HepG2 (cell line): ENCODE data around the gene KIF26B. TPM values are rescaled to one million over a fixed set of nuclear protein-coding genes. Genes with fewer than 3 reads are reported as not detected.

ENCODE experiments used
- ATAC-seq: fragments of 200-7000 bp; cut with Tn5 transposase; 3 replicates; pipeline ENCODE4 v1.9.1; 2020; ENCODE audit warnings: mild to moderate bottlenecking, moderate library complexity
- BruUV-seq: library from RNA; stranded (reverse); fragments of 400-500 nt; replicated peaks from 2 replicates; lab custom pipeline; 2021; lab: Mats Ljungman, UMichigan
- CTCF ChIA-PET: fragments of 300-600 bp; formaldehyde crosslinking; extraction: SDS; loops from one replicate; lab custom pipeline; 2021; ENCODE audit warnings: low total read pairs, inconsistent platforms, low intra/inter-chr PET ratio; lab: Yijun Ruan, JAX
- POLR2A ChIA-PET: fragments of 350-600 bp; sonication (Branson Sonifier 250); formaldehyde crosslinking; loops from one replicate; lab custom pipeline; 2020; ENCODE audit warnings: antibody characterized with exemption, inconsistent platforms; lab: Yijun Ruan, JAX
- DNase-seq: peaks from one replicate; pipeline ENCODE4 v3.0.0-alpha.2; 2015; ENCODE audit warnings: low spot score
- FAIRE-seq: peaks from 3 replicates; lab custom pipeline; 2011; peaks lifted over from hg19 to GRCh38; lab: Jason Lieb, UNC
- H2AFZ ChIP-seq: one replicate; pipeline ENCODE4 v1.6.1; 2011; ENCODE audit warnings: low read length, inconsistent platforms
- H3K27ac ChIP-seq: fragments of 300-600 bp; 3 replicates; pipeline ENCODE4 v1.8.0; 2011; ENCODE audit warnings: mixed run types, mild to moderate bottlenecking, mixed read lengths, low read length, inconsistent platforms; ENCODE audit not compliant: insufficient read depth; ENCODE audit errors: extremely low read length
- H3K27me3 ChIP-seq, 2 experiments: fragments of 200-600 bp in 1 of 2; 2 replicates in 1 of 2; 3 replicates in 1 of 2; pipeline versions ENCODE4 v1.6.0 to v1.8.0; 2011; ENCODE audit warnings: low read length in 2 of 2, mild to moderate bottlenecking in 2 of 2, moderate library complexity in 2 of 2, inconsistent platforms in 1 of 2; ENCODE audit not compliant: insufficient read depth in 2 of 2, control insufficient read depth in 1 of 2
- H3K36me3 ChIP-seq, 2 experiments: fragments of 200-600 bp in 1 of 2; replicated peaks in 1 of 2; 2 replicates in 1 of 2; 3 replicates in 1 of 2; pipeline versions ENCODE4 v1.5.1 to v1.8.0; 2011; ENCODE audit warnings: low read length in 2 of 2, inconsistent platforms in 1 of 2; ENCODE audit not compliant: insufficient read depth in 2 of 2, control insufficient read depth in 1 of 2
- H3K4me1 ChIP-seq: 2 replicates; pipeline ENCODE4 v1.5.1; 2012; ENCODE audit warnings: low read length, inconsistent platforms; ENCODE audit not compliant: insufficient read depth
- H3K4me2 ChIP-seq: 2 replicates; pipeline ENCODE4 v1.6.0; 2011; ENCODE audit warnings: low read depth, low read length, inconsistent platforms
- H3K4me3 ChIP-seq, 3 experiments: fragments of 200-600 bp in 1 of 3; sonication (generic), shearing (Covaris generic) in 1 of 3; replicated peaks in 1 of 3; 2 replicates each; pipeline ENCODE4 v1.5.1; 2011 to 2016; ENCODE audit warnings: low read length in 3 of 3, inconsistent platforms in 2 of 3, low read depth in 2 of 3, mild to moderate bottlenecking in 2 of 3, control low read depth in 1 of 3, mixed read lengths in 1 of 3; ENCODE audit not compliant: insufficient read depth in 1 of 3
- H3K79me2 ChIP-seq: one replicate; pipeline ENCODE4 v1.6.1; 2011; ENCODE audit warnings: low read length, inconsistent platforms; ENCODE audit not compliant: insufficient read depth
- H3K9ac ChIP-seq: 2 replicates; pipeline ENCODE4 v1.6.0; 2011; ENCODE audit warnings: mild to moderate bottlenecking, low read depth, low read length, inconsistent platforms; ENCODE audit not compliant: insufficient read depth
- H3K9me3 ChIP-seq: 2 replicates; pipeline ENCODE4 v1.5.1; 2012; ENCODE audit warnings: mild to moderate bottlenecking, low read length
- H4K20me1 ChIP-seq: 2 replicates; pipeline ENCODE4 v1.6.0; 2011; ENCODE audit warnings: inconsistent platforms, mild to moderate bottlenecking, low read length, moderate library complexity; ENCODE audit not compliant: insufficient read depth
- ASH2L ChIP-seq: fragments of 300-600, 200-600 bp; sonication (generic); IDR thresholded peaks from 2 replicates; pipeline ENCODE4 v1.7.0; 2017; ENCODE audit warnings: low read depth, mild to moderate bottlenecking, moderate library complexity, mixed read lengths, low read length; ENCODE audit not compliant: insufficient read length
- ATAD3A ChIP-seq: sonication (generic); formaldehyde crosslinking; IDR thresholded peaks from 2 replicates; pipeline ENCODE4 v1.4.0; 2020; ENCODE audit warnings: missing genetic modification reagents
- HNF4A ChIP-seq: sonication (generic); formaldehyde crosslinking; IDR thresholded peaks from 2 replicates; pipeline ENCODE4 v1.4.0; 2020; ENCODE audit warnings: missing genetic modification reagents
- KAT8 ChIP-seq: IDR thresholded peaks from 2 replicates; pipeline ENCODE4 v1.6.1; 2016; ENCODE audit warnings: missing genetic modification reagents, missing compliant biosample characterization
- MTA1 ChIP-seq: sonication (generic); formaldehyde crosslinking; IDR thresholded peaks from 2 replicates; pipeline ENCODE4 v1.4.0; 2020; ENCODE audit warnings: missing genetic modification reagents, mild to moderate bottlenecking, borderline replicate concordance
- MTA3 ChIP-seq: sonication (generic); formaldehyde crosslinking; IDR thresholded peaks from 2 replicates; pipeline ENCODE4 v1.4.0; 2020; ENCODE audit warnings: missing genetic modification reagents
- NFKBIZ ChIP-seq: IDR thresholded peaks from 2 replicates; pipeline ENCODE4 v1.6.1; 2018; ENCODE audit warnings: missing genetic modification reagents, missing compliant biosample characterization
- SCMH1 ChIP-seq: sonication (generic); formaldehyde crosslinking; IDR thresholded peaks from 2 replicates; pipeline ENCODE4 v1.9.0; 2021; ENCODE audit warnings: missing genetic modification reagents, mild to moderate bottlenecking, borderline replicate concordance
- SUZ12 ChIP-seq: fragments of 150-350 bp; IDR thresholded peaks from 2 replicates; pipeline ENCODE4 v1.6.1; 2014; ENCODE audit warnings: low read depth, low read length
- ZEB1 ChIP-seq: IDR thresholded peaks from 2 replicates; pipeline ENCODE4 v1.6.1; 2012; ENCODE audit warnings: mild to moderate bottlenecking, low read depth, inconsistent platforms; ENCODE audit not compliant: insufficient replicate concordance
- ZMYM2 ChIP-seq: sonication (generic); formaldehyde crosslinking; IDR thresholded peaks from 2 replicates; pipeline ENCODE4 v1.8.0; 2022; ENCODE audit warnings: mild to moderate bottlenecking, missing genetic modification reagents
- ZNF224 ChIP-seq: sonication (generic); formaldehyde crosslinking; IDR thresholded peaks from 2 replicates; pipeline ENCODE4 v1.5.0; 2020; ENCODE audit warnings: mild to moderate bottlenecking, missing genetic modification reagents
- ZNF44 ChIP-seq: sonication (generic); formaldehyde crosslinking; IDR thresholded peaks from 2 replicates; pipeline ENCODE4 v1.5.1; 2020; ENCODE audit warnings: mild to moderate bottlenecking, missing genetic modification reagents
- ZNF549 ChIP-seq: sonication (generic); formaldehyde crosslinking; IDR thresholded peaks from 2 replicates; pipeline ENCODE4 v1.5.0; 2020; ENCODE audit warnings: missing genetic modification reagents
- ZNF570 ChIP-seq: sonication (generic); formaldehyde crosslinking; IDR thresholded peaks from 2 replicates; pipeline ENCODE4 v1.4.0; 2020; ENCODE audit warnings: mild to moderate bottlenecking, missing genetic modification reagents, borderline replicate concordance
- ZNF7 ChIP-seq: IDR thresholded peaks from 2 replicates; pipeline ENCODE4 v1.6.1; 2016; ENCODE audit warnings: missing biosample characterization, missing genetic modification reagents
- ZSCAN22 ChIP-seq: sonication (generic); formaldehyde crosslinking; IDR thresholded peaks from 2 replicates; pipeline ENCODE4 v1.4.0; 2020; ENCODE audit warnings: mild to moderate bottlenecking, missing genetic modification reagents
- WGBS: methylation state at CpG from one replicate; pipeline ENCODE4 v1.1.6; 2017; ENCODE audit warnings: low lambda C conversion rate; 5-methylcytosine and 5-hydroxymethylcytosine counted together
- in situ Hi-C: cut with HindIII; loops from 2 replicates; pipeline ENCODE4 v1.10.0; 2017; ENCODE audit warnings: low pct_unique_long_range_greater_than_20kb; ENCODE audit not compliant: extremely low pct_ligation_motif_present
- intact Hi-C: fragments of 100-400 bp; cut with micrococcal nuclease; formaldehyde crosslinking; loops from one replicate; pipeline ENCODE4 v1.10.0; 2022; ENCODE audit not compliant: unreplicated experiment
- polyA plus RNA-seq, 8 experiments: library from polyadenylated mRNA; depleted of rRNA in 3 of 8; stranded (reverse) in 7 of 8; unstranded in 1 of 8; fragments of >200 nt; fragmentation: Illumina TruSeq in 4 of 8; extraction: Trizol in 4 of 8; gene quantifications; 2 replicates each; pipeline versions ENCODE4 v1.2.1 to v1.2.3, GENCODE V29; 2011 to 2016; ENCODE audit warnings: low read depth in 4 of 8, missing spikeins in 1 of 8, mixed read lengths in 1 of 8; ENCODE audit not compliant: insufficient read depth in 1 of 8
- total RNA-seq, 5 experiments: library from RNA; depleted of rRNA; stranded (reverse); fragments of >200 nt; fragmentation: Illumina TruSeq; extraction: Trizol; gene quantifications; 2 replicates each; pipeline ENCODE4 v1.2.3, GENCODE V29; 2016; ENCODE audit warnings: low read depth in 1 of 5
- TF ChIP-seq, protein P1 (sequence below): sonication (generic); formaldehyde crosslinking; IDR thresholded peaks from 2 replicates; pipeline ENCODE4 v1.4.0; 2020; ENCODE audit warnings: missing genetic modification reagents
- TF ChIP-seq, protein P2 (sequence below): sonication (generic); formaldehyde crosslinking; conservative IDR thresholded peaks from 2 replicates; pipeline ENCODE4 v1.8.0; 2022; ENCODE audit warnings: missing genetic modification reagents
- TF ChIP-seq, protein P3 (sequence below): sonication (generic); formaldehyde crosslinking; IDR thresholded peaks from 2 replicates; pipeline ENCODE4 v1.5.0; 2020; ENCODE audit warnings: mild to moderate bottlenecking, missing genetic modification reagents
- TF ChIP-seq, protein P4 (sequence below): IDR thresholded peaks from 2 replicates; pipeline ENCODE4 v1.6.1; 2016; ENCODE audit warnings: low read depth, borderline replicate concordance

The KIF26B gene
- total and polyA plus RNA-seq, 2 of the 13 experiments (the other 11 are each of a cell fraction or from before 2014, with no cell fraction given), result 0.08 to 0.09 TPM

DNA sequence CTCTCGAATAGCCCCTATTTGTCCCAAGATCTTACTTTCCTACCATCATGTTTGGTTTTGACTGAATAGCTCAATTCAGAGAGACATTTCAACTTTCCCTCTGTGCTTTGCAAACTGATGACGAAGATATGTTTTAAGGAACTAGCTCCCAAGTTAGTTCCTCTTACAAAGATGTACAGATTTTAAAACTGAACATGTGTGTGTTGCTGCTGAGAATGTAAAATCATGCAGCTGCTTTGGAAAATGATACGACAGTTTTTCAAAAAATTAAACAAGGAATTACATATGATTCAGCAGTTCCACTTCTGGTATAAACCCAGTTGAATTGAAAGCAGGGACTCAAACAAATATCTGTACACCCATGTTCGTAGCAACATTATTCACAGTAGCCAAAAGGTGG, 33.6 kb downstream of the KIF26B start (continued):
- TF ChIP-seq, protein P1, sequence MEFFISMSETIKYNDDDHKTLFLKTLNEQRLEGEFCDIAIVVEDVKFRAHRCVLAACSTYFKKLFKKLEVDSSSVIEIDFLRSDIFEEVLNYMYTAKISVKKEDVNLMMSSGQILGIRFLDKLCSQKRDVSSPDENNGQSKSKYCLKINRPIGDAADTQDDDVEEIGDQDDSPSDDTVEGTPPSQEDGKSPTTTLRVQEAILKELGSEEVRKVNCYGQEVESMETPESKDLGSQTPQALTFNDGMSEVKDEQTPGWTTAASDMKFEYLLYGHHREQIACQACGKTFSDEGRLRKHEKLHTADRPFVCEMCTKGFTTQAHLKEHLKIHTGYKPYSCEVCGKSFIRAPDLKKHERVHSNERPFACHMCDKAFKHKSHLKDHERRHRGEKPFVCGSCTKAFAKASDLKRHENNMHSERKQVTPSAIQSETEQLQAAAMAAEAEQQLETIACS (CRISPR knock-in tag), result no peak
- TF ChIP-seq, protein P2, sequence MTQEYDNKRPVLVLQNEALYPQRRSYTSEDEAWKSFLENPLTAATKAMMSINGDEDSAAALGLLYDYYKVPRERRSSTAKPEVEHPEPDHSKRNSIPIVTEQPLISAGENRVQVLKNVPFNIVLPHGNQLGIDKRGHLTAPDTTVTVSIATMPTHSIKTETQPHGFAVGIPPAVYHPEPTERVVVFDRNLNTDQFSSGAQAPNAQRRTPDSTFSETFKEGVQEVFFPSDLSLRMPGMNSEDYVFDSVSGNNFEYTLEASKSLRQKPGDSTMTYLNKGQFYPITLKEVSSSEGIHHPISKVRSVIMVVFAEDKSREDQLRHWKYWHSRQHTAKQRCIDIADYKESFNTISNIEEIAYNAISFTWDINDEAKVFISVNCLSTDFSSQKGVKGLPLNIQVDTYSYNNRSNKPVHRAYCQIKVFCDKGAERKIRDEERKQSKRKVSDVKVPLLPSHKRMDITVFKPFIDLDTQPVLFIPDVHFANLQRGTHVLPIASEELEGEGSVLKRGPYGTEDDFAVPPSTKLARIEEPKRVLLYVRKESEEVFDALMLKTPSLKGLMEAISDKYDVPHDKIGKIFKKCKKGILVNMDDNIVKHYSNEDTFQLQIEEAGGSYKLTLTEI (CRISPR knock-in tag), result no peak
- TF ChIP-seq ASH2L, result no peak
- TF ChIP-seq ZSCAN22 (CRISPR knock-in tag), result no peak
- TF ChIP-seq SCMH1 (CRISPR knock-in tag), result no peak
- TF ChIP-seq ZMYM2, result no peak

DNA sequence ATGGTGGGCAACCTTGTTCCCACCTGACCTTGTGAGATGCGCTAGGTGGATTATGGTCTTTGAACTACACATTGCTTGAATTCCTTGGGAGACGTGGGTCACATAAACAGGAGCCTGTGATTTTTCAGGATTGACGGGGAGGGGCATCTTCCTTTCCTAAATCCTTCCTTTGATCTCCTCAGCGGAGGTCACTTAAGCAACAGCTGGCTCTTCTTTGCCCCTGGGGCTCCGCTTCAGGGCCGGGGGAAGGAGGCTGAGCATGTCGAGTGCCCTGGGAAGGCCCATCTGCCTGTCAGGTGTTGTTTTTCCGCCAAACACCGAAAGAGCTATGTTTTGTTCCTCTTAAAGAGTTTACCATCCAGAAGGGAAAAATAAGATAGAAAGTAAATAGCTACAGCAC, 40.6 kb downstream of the KIF26B start:
- Histone ChIP-seq H3K27me3 (no peaks in the 10 kb centered on the region; a peak in 1 of 5 replicates), H3K9ac (no peak overlapping the region), H4K20me1 (no peaks in the 10 kb centered on the region), H3K4me1 (no peaks in the 10 kb centered on the region), H2AFZ (no peak overlapping the region), H3K9me3 (no peaks in the 10 kb centered on the region), H3K79me2 (no peaks in the 10 kb centered on the region), H3K4me3 (no peak overlapping the region), H3K27ac (no peak overlapping the region), H3K4me2 (no peak overlapping the region), H3K36me3 (no peaks in the 10 kb centered on the region)
- intact Hi-C loops, result no loop called here
- DNase-seq (no peak), FAIRE-seq (no peak), ATAC-seq (no peak)
- ChIA-PET CTCF (no interaction called here), POLR2A (no interaction called here)
- in situ Hi-C loops, result no loop called here
- no TSS peak for BruUV-seq
- 51% methylated on average over 9 of the region's 9 CpGs for WGBS
- TF ChIP-seq MTA1 (CRISPR knock-in tag) (no peak), NFKBIZ (CRISPR knock-in tag) (no peak), ZNF7 (CRISPR knock-in tag) (no peak), ZNF570 (no peak), HNF4A (no peak), MTA3 (CRISPR knock-in tag) (no peak), ZEB1 (no peak), KAT8 (CRISPR knock-in tag) (no peak), SUZ12 (no peak), ATAD3A (CRISPR knock-in tag) (no peak), ZNF549 (CRISPR knock-in tag) (no peak), ZNF224 (no peak), ZNF44 (CRISPR knock-in tag) (no peak)
- TF ChIP-seq, protein P3, sequence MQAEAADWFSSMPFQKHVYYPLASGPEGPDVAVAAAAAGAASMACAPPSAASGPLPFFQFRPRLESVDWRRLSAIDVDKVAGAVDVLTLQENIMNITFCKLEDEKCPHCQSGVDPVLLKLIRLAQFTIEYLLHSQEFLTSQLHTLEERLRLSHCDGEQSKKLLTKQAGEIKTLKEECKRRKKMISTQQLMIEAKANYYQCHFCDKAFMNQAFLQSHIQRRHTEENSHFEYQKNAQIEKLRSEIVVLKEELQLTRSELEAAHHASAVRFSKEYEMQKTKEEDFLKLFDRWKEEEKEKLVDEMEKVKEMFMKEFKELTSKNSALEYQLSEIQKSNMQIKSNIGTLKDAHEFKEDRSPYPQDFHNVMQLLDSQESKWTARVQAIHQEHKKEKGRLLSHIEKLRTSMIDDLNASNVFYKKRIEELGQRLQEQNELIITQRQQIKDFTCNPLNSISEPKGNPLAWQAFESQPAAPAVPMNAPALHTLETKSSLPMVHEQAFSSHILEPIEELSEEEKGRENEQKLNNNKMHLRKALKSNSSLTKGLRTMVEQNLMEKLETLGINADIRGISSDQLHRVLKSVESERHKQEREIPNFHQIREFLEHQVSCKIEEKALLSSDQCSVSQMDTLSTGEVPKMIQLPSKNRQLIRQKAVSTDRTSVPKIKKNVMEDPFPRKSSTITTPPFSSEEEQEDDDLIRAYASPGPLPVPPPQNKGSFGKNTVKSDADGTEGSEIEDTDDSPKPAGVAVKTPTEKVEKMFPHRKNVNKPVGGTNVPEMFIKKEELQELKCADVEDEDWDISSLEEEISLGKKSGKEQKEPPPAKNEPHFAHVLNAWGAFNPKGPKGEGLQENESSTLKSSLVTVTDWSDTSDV, result no peak
- TF ChIP-seq, protein P4, sequence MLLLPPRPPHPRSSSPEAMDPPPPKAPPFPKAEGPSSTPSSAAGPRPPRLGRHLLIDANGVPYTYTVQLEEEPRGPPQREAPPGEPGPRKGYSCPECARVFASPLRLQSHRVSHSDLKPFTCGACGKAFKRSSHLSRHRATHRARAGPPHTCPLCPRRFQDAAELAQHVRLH, result no peak
